Dermis blood vessel endothelial cell (primary cell): Measurements from ENCODE around the gene MYO5C. TPM values are rescaled to one million over a fixed set of nuclear protein-coding genes. Genes with fewer than 3 reads are reported as not detected.
"Not testable (repeated sequence)": the region's sequence is repeated elsewhere in the genome, so short reads cannot be mapped to it uniquely, and the experiment has no call there.

Source experiments
- DNase-seq: peaks from one replicate; pipeline ENCODE4 v3.0.0; 2010
- total RNA-seq: library from RNA; depleted of rRNA; stranded (reverse); fragments of >200 nt; gene quantifications from 2 replicates; pipeline ENCODE4 v1.2.3, GENCODE V29; 2014

Gene MYO5C
- total RNA-seq, 1 donor from 2014 or later = 44.2 TPM

GRCh38 chr15:52200831-52201365 is 94.7 kb downstream of the MYO5C start:
- DNase-seq = peak; percentile 54

- DNase-seq = no peak
Observed at GRCh38 chr15:52199271-52199670, 96.3 kb downstream of the MYO5C start.

- DNase-seq = no peak
Observed at GRCh38 chr15:52196891-52197290, 98.7 kb downstream of the MYO5C start.

- no peak for DNase-seq
Observed at GRCh38 chr15:52193791-52194190, 101.8 kb downstream of the MYO5C start.

- no peak for DNase-seq
Observed at GRCh38 chr15:52193321-52193720, 102.3 kb downstream of the MYO5C start.

- DNase-seq = no peak
Observed at GRCh38 chr15:52191207-52191606, 104.4 kb downstream of the MYO5C start, which contains the start of gene GNB5. GNB5 (minus strand) TSS chr15:52191392; CDS start chr15:52184676, 6,716 bp downstream.

GRCh38 chr15:52186651-52187486 is 108.7 kb downstream of the MYO5C start:
- no peak for DNase-seq

- no peak for DNase-seq
Observed at GRCh38 chr15:52185151-52185561, 110.4 kb downstream of the MYO5C start.

- no peak for DNase-seq
Observed at GRCh38 chr15:52184721-52185120, 110.9 kb downstream of the MYO5C start.

- DNase-seq = peak; percentile 59
Observed at GRCh38 chr15:52183562-52184173, 111.9 kb downstream of the MYO5C start.

- DNase-seq = no peak
Observed at GRCh38 chr15:52181938-52182780, 113.4 kb downstream of the MYO5C start.

GRCh38 chr15:52180851-52181450 is 114.7 kb downstream of the MYO5C start:
- DNase-seq = no peak

GRCh38 chr15:52180196-52180835 is 115.3 kb downstream of the MYO5C start:
- DNase-seq = no peak

GRCh38 chr15:52179278-52180195 is 116.1 kb downstream of the MYO5C start:
- DNase-seq = peak; percentile 87

GRCh38 chr15:52178765-52179164 is 116.8 kb downstream of the MYO5C start:
- peak; percentile 17 for DNase-seq

GRCh38 chr15:52172869-52173268 is 122.7 kb downstream of the MYO5C start:
- DNase-seq = no peak

- no peak for DNase-seq
Observed at GRCh38 chr15:52171807-52172206, 123.8 kb downstream of the MYO5C start.

GRCh38 chr15:52171386-52171785 is 124.2 kb downstream of the MYO5C start:
- peak; percentile 40 for DNase-seq

- not testable (repeated sequence) for DNase-seq
Observed at GRCh38 chr15:52170199-52170598, 125.4 kb downstream of the MYO5C start.

GRCh38 chr15:52165494-52166131 is 130.0 kb downstream of the MYO5C start:
- DNase-seq = not testable (repeated sequence)
